OCI-LY3 (cell line): ENCODE results near the gene TNS1.

Source experiments
- H2AFZ ChIP-seq: fragments of 200-600, 300-600 bp; shearing (Covaris generic); 2 replicates; pipeline ENCODE4 v1.6.0; 2014; ENCODE audit warnings: antibody characterized with exemption, low read depth, low read length
- H3K27ac ChIP-seq: fragments of 200-600, 300-600 bp; sonication (generic); 2 replicates; pipeline ENCODE4 v1.5.1; 2014; ENCODE audit warnings: mild to moderate bottlenecking, low read length, moderate library complexity, mixed read lengths
- H3K27me3 ChIP-seq: fragments of 200-600, 300-600 bp; sonication (generic); 2 replicates; pipeline ENCODE4 v1.6.1; 2014; ENCODE audit warnings: low read depth, low read length, mixed read lengths
- H3K36me3 ChIP-seq: fragments of 200-600, 300-600 bp; sonication (generic); replicated peaks from 2 replicates; pipeline ENCODE3; 2014; ENCODE audit warnings: low read depth, low read length, mixed read lengths
- H3K4me1 ChIP-seq: fragments of 300-600, 200-600 bp; sonication (generic); 2 replicates; pipeline ENCODE4 v1.6.1; 2014; ENCODE audit warnings: low read length, mixed read lengths
- H3K4me2 ChIP-seq: fragments of 200-600, 300-600 bp; sonication (generic); 2 replicates; pipeline ENCODE4 v1.6.1; 2014; ENCODE audit warnings: low read length, mixed read lengths
- H3K4me3 ChIP-seq: fragments of 300-600, 200-600 bp; sonication (generic); 2 replicates; pipeline ENCODE4 v1.5.1; 2014; ENCODE audit warnings: antibody characterized with exemption, mild to moderate bottlenecking, low read length, moderate library complexity
- H3K79me2 ChIP-seq: fragments of 300-600, 200-600 bp; shearing (Covaris generic); 2 replicates; pipeline ENCODE4 v1.6.1; 2014; ENCODE audit warnings: mild to moderate bottlenecking, low read length, mixed read lengths
- H3K9ac ChIP-seq: fragments of 300-600, 200-600 bp; shearing (Covaris generic); 2 replicates; pipeline ENCODE4 v1.6.0; 2014; ENCODE audit warnings: mild to moderate bottlenecking, low read length, moderate library complexity
- H3K9me3 ChIP-seq: fragments of 200-600, 300-600 bp; shearing (Covaris generic); 2 replicates; pipeline ENCODE4 v1.6.1; 2014; ENCODE audit warnings: low read length, mixed read lengths; ENCODE audit not compliant: insufficient read depth
- H4K20me1 ChIP-seq: fragments of 200-600, 300-600 bp; sonication (generic); 2 replicates; pipeline ENCODE4 v1.6.1; 2016; ENCODE audit warnings: low read length, mixed read lengths; ENCODE audit not compliant: insufficient read depth
- CTCF ChIP-seq: fragments of 200-600, 300-600 bp; sonication (generic); IDR thresholded peaks from 2 replicates; pipeline ENCODE4 v1.5.1; 2014; ENCODE audit warnings: antibody characterized with exemption, low read length, low read depth
- EZH2phosphoT487 ChIP-seq: fragments of 200-600 bp; shearing (Covaris generic); IDR thresholded peaks from 2 replicates; pipeline ENCODE4 v1.6.1; 2018; ENCODE audit warnings: antibody characterized with exemption, mixed run types, low read depth

TNS1 gene

DNA sequence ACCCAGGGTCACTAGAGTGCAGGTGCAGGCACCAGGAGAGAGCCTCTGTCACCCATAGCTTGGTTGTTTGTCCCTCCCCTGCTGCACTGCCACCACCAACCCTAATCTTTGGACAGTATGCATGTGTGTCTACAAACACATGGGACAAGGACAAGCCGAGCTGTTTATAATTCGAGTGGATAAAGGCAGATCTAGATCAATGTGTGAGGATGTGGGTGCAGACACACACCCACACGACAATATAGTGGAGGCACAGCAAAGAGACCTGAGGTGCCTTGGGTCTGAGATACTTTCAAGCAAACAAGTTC, 199.2 kb downstream of the TNS1 start:
- TF ChIP-seq EZH2phosphoT487 (no peak), CTCF (no peak)
- Histone ChIP-seq H3K27me3 (no peaks in the 10 kb centered on the region), H4K20me1 (no peaks in the 10 kb centered on the region), H3K4me3 (no peak overlapping the region), H3K79me2 (no peaks in the 10 kb centered on the region), H3K9me3 (no peaks in the 10 kb centered on the region), H3K27ac (no peak overlapping the region), H2AFZ (no peak overlapping the region), H3K4me2 (no peak overlapping the region), H3K4me1 (peaks cover 15% of the 10 kb centered on the region), H3K36me3 (no peaks in the 10 kb centered on the region), H3K9ac (no peak overlapping the region)

DNA sequence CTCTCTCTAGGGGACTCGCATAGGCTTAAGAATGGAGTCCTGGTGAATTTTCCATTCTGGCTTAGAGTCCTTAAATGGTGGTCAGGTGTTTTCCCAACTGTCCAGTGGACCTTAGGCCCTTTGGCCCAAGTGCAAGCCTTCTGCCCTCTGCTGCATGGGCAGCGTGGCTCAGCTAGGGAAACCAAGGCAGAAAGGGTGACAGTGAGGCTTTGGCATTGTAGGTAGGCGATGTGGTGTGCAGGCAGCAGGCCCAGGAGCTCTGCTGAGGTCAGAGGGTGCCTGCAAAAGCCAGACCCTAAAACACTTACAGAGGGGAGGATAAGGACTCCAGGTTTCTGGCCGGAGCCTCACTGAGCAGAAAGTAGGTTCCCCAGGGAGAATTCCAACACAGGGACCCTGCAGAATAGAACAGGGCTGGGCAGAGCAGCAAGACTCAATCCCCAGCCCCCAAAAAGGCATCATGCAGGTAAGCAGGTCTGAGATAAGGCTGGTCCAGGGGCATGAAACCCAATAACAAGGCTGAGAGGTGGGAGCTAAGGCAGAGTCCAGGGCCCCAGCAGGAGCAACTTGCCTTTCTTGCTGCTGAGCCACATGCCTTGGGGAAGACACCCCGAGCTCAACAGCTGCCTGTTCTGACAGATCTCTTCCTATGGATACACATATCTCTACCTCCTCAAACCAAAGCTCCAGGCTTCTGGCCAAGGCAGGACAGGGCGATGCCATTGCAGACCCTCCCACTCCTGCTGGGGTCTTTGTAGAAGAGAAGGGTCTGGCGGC, 199.7 kb downstream of the TNS1 start:
- Histone ChIP-seq H3K27me3 (no peaks in the 10 kb centered on the region), H3K4me1 (peaks cover 18% of the 10 kb centered on the region), H4K20me1 (no peaks in the 10 kb centered on the region), H3K4me3 (no peak overlapping the region), H3K9ac (no peak overlapping the region), H3K4me2 (no peak overlapping the region), H3K79me2 (no peaks in the 10 kb centered on the region), H2AFZ (no peak overlapping the region), H3K36me3 (no peaks in the 10 kb centered on the region), H3K27ac (no peak overlapping the region), H3K9me3 (no peaks in the 10 kb centered on the region)
- no peak for TF ChIP-seq EZH2phosphoT487
- TF ChIP-seq CTCF = no peak

DNA sequence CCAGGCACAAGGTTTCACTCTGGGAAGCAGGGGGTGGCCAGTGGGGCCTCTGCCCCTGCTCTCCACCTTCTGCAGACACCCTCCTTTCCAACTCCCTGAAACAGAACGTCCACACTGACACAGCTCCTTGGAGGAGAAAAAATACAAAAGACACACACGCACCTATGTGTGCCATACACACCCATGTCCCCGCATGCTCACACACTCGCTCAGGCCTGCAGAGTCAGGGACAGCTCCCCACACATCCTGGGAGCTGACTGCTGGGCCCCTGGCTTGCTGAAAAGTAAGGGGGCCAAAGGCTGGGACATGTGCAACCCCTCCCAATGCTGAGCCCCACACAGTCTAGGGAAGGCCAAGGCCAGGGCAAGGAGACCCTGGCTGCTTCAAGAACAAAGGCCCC, 200.5 kb downstream of the TNS1 start:
- Histone ChIP-seq H2AFZ (no peak overlapping the region), H3K4me2 (no peak overlapping the region), H3K27ac (no peak overlapping the region), H3K79me2 (no peaks in the 10 kb centered on the region), H3K9me3 (no peaks in the 10 kb centered on the region), H3K4me3 (no peak overlapping the region), H3K27me3 (no peaks in the 10 kb centered on the region), H3K4me1 (peaks cover 18% of the 10 kb centered on the region), H3K9ac (no peak overlapping the region), H3K36me3 (no peaks in the 10 kb centered on the region), H4K20me1 (no peaks in the 10 kb centered on the region)
- no peak for TF ChIP-seq EZH2phosphoT487
- no peak for TF ChIP-seq CTCF

DNA sequence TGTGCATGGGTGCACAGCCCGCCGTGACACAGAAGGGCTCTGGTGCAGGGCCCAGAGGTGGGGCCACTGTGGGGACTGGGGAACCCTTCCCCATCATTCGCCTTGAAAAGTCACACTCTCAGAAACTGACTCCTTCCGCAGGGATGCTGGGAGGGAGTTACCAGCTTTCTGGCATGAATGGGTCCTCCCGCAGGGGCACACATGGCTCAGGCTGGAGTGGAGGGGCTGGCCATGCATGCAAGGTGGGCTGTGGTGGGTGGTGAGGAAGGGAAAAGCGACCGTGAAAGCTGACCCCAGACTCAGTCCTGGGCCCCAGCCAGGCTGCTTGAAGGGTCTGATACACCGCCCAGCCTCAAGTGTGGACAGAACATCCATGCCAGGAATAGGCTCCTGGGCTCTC, 201.1 kb downstream of the TNS1 start:
- no peaks in the 10 kb centered on the region for H4K20me1 ChIP-seq
- H3K9ac ChIP-seq = no peak overlapping the region
- H3K9me3 ChIP-seq = no peaks in the 10 kb centered on the region
- TF ChIP-seq CTCF (no peak), EZH2phosphoT487 (no peak)
- H3K4me1 ChIP-seq = peaks cover 18% of the 10 kb centered on the region
- H3K79me2 ChIP-seq = no peaks in the 10 kb centered on the region
- H2AFZ ChIP-seq = no peak overlapping the region
- no peak overlapping the region for H3K27ac ChIP-seq
- H3K4me3 ChIP-seq = no peak overlapping the region
- H3K36me3 ChIP-seq = no peaks in the 10 kb centered on the region
- no peaks in the 10 kb centered on the region for H3K27me3 ChIP-seq
- no peak overlapping the region for H3K4me2 ChIP-seq
